HPDE6-E6E7 (cell line): ENCODE data around the gene GALNT5.
"Not testable (repeated sequence)": the region's sequence is repeated elsewhere in the genome, so short reads cannot be mapped to it uniquely, and the experiment has no call there.

Experiments
- DNase-seq: peaks from one replicate; pipeline ENCODE4 v3.0.0; 2011; ENCODE audit warnings: missing footprints; ENCODE audit errors: extremely low spot score

The GALNT5 gene

GRCh38 chr2:157326698-157327097 lies 69.2 kb downstream of the GALNT5 start:
- no peak for DNase-seq

- no peak for DNase-seq
Measured at GRCh38 chr2:157327200-157327599, 69.7 kb downstream of the GALNT5 start.

- peak; percentile 84 for DNase-seq
Measured at GRCh38 chr2:157327621-157328500, 70.4 kb downstream of the GALNT5 start.

DNA sequence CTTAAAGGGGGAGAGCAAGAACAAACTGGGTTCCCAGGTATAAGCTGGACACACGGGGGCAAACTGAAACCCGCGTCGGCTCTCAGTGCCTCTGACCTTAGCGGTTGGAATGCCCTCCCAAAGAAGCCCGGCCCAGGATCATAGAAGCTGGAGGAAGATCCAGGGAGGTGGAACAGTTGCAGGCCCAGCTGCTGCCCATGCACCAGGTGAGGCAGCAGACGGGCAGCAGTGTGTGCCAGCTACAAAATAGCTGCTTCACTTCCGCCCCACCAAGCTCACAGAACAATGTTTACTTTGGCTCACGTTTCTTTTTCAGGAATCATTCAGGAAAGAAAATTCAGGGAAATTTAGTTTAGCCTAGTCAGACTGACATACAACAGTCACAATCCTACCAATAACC lies 72.0 kb downstream of the GALNT5 start:
- DNase-seq, result no peak

DNA sequence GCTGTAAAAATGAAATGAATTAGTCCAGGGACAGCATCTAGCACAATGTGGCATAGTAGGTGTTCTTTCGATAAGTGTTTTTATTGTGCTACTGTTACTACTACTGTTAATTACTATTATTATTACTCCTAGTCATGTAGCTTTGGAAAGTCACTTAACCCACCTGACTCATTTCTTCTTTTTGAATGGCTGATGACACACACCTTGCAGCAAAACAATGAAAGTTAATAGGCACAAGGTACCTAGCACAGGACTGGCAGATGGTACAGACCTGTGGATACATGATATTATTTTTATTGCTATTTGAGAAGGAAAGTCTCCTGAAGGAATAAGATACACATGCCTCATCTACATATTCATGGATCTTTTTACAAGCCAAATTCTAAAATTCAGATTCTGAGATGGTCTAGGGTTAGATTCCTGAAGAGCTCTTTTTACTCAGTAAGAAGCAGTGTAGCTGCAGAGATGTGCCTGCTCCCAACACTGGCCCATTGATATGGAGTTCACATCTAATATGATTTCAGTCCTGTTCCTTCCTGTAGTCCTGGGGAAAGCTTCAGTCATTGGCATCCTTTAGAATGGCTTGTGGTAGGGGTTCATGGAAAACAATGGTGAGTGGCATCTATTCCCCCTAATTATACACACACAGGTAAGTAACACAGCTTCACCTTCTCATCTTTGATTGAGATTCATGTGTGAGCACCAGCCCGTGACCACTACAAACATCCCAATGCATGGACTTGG lies 76.0 kb downstream of the GALNT5 start:
- no peak for DNase-seq

DNA sequence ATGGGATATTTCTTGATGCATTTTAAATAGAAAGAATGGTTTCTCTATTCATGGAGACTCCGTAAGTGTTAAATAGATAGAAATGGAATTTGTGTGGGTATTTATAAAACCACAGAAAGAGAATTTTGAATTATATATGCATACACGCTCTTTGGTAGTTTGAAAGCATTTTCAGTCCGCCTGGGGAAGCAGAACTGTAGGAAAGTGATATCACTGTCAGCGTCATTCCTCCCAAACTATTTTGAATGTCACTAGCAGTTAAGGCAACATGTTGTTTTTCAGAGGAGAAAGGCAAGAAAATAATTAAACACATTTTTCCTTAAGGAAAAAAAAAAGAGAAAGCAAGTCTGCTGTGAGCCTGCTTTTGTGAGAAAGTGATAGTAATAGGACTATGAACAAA lies 76.8 kb downstream of the GALNT5 start:
- no peak for DNase-seq

- no peak for DNase-seq
Measured at GRCh38 chr2:157334797-157335196, 77.3 kb downstream of the GALNT5 start.

GRCh38 chr2:157336137-157337010 lies 78.9 kb downstream of the GALNT5 start:
- DNase-seq, result peak; percentile 7

DNA sequence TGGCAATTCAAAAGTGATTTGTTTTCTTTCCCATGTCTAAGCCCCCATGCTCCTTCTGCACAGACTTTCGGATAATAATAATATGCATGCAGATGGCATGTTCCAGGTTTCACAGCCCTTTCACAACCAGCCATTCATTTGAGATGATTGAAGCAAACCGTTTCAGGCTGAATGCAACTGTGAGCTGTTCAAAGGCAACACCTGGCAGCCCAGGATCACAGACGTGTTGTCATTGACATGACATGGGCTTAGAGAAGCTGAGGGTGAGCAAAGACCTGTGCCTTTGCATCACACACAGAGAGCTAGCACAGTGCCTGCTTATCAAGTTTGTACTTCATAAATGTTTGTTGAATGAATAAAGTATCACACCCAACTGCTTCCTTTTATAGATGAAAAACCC lies 80.5 kb downstream of the GALNT5 start:
- DNase-seq, result no peak

- no peak for DNase-seq
Measured at GRCh38 chr2:157339965-157340655, 82.6 kb downstream of the GALNT5 start.

GRCh38 chr2:157341381-157341780 lies 83.9 kb downstream of the GALNT5 start:
- not testable (repeated sequence) for DNase-seq

- no peak for DNase-seq
Measured at GRCh38 chr2:157345647-157346389, 88.3 kb downstream of the GALNT5 start.

DNA sequence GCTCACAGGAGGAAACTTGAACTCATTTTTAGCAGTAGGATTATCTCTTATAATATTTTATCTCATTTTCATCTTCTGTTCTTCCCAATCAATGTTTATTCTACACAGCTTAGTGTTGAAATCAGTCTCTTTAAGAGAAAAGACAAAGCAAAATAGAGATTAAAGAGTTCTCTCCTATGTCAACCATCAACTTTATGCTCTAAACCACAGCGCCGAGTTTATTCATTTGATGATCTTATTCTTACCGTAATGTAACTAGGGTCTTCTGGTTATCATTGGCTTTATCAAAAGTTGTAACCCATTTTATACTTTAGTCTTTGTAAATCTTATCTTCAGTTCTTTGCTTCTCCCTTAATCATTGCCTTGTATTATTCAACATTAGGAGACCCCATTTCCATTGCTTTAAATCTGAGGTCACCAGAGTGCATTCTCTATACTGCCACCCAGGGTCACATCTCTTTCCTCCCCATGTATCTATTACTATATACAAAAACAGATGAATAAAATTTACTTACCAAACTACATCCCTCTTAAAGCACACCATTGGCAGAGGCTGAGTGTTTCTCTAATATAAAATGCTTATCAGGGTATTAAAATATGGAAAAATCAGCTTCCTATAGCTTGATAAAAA lies 90.9 kb downstream of the GALNT5 start:
- no peak for DNase-seq

GRCh38 chr2:157349949-157350515 lies 92.5 kb downstream of the GALNT5 start:
- DNase-seq, result no peak

DNA sequence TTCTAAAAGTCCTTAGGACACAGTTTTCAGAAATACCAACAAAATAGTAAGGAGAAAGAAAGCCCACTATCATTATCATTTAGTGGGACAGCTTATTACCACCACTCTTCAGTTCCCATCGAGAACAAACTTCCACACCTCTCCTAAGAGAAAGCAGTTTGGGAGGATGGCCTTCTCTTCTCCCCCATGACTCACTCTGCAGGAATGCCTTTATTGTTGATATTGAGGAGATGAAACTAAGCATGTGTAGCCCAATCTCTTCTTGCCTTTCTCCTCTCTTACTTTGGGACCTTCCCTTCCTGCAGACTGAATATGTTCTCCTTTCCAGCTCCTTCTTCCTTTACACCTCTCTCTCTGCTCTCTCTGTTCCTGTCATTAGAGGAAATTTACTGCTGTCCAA lies 98.1 kb downstream of the GALNT5 start:
- DNase-seq, result no peak

DNA sequence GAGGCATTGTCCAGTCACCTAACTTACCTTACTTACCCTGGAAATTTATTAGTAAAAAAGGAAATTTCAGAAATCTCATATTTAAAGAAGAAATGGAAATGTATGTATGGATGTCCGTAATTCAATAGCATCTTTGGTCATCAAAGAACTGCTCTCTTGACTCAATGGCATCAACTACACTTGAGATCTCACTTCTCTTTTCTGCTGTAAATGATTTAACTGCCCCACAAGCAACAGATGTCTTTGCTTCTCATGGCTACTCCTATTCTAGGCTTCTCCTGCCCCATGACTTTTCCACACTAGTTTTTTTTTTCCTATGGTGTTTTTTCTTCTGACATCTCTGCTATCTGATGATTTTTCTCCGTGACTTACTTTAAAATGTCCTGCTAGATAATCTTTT lies 102.1 kb downstream of the GALNT5 start:
- DNase-seq, result no peak

- no peak for DNase-seq
Measured at GRCh38 chr2:157361526-157361925, 104.0 kb downstream of the GALNT5 start.

DNA sequence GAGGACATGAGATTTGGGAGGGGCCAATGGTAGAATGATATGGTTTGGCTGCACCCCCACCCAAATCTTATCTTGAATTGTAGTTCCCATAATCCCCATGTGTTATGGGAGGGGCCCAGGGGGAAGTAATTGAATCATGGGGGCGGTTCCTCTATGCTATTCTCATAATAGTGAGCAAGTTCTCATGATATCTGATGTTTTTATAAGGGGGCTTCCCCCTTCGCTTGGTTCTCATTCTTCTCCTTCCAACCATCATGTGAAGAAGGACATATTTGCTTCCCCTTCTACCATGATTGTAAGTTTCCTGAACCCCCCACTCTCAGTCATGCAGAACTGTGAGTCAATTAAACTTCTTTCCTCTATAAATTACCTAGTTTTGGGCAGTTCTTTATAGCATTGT lies 105.1 kb downstream of the GALNT5 start:
- no peak for DNase-seq

DNA sequence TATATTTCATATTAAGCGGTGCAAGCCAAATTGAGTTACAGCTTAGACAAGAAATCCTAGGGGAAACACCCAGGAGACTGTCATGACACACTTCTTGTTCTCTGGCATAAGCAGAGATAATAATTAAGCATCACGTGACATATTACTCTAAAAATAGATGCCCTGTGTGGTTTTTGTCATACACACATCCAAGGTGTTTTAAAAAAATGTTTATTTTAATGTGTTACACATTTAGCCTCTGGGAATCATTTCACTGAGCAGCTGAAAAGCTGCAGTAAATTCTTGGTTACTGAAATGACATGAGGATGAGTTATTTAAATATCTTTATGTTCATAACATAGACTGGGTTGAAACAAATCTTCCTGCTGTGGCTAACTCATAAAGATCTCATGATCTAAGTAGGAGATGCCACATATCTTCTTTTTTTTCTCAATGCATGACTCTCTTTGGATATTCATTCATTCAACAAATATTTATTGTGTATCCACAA lies 106.2 kb downstream of the GALNT5 start:
- no peak for DNase-seq
